NCI-H1436 treated with DMSO at 0.1 percent for 48 hours (cell line): ENCODE results near the gene WIPF2.

Source experiments
- DNase-seq: peaks from one replicate; lab custom pipeline; 2025; lab: John Stamatoyannopoulos, UW

Gene WIPF2

GRCh38 chr17:40326014-40326831, 107.1 kb downstream of the WIPF2 start:
- DNase-seq: no peak

- DNase-seq: no peak
Observed at GRCh38 chr17:40326832-40327199, 107.7 kb downstream of the WIPF2 start.

GRCh38 chr17:40327244-40327729, 108.2 kb downstream of the WIPF2 start:
- no peak for DNase-seq

DNA sequence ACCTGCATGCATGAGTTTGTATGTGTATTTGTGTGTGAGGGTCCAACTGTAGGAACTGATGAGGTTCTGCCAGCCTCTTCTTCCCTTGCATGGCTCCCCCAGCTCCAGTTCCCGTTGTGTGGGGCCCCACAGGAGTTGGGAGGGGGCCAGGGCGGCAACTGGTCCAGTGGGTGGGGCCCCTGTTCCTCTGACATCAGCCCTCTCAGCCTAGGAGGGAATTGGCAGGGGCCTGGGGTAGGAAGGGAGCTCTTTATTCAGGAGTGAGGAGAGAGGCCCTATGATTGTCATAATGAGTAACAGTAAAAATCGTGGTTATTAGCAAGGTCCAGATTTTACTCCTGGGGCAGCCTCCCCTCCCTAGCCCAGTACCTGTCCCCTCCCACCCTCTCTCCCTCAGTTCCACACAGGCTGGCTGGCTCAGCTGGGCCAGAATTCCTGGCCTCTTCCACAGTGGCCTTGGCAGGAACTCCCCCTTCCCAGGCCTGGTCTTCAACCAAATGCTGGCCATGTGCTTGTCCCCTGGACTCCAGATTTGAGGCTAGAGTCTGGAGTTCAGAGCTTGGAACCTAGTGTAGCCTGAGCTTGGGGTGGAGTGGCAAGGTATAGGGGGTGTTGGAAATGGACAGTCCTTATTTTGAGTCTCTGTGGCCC, 108.8 kb downstream of the WIPF2 start:
- no peak for DNase-seq

- no peak for DNase-seq
Observed at GRCh38 chr17:40328386-40328766, 109.3 kb downstream of the WIPF2 start.

DNA sequence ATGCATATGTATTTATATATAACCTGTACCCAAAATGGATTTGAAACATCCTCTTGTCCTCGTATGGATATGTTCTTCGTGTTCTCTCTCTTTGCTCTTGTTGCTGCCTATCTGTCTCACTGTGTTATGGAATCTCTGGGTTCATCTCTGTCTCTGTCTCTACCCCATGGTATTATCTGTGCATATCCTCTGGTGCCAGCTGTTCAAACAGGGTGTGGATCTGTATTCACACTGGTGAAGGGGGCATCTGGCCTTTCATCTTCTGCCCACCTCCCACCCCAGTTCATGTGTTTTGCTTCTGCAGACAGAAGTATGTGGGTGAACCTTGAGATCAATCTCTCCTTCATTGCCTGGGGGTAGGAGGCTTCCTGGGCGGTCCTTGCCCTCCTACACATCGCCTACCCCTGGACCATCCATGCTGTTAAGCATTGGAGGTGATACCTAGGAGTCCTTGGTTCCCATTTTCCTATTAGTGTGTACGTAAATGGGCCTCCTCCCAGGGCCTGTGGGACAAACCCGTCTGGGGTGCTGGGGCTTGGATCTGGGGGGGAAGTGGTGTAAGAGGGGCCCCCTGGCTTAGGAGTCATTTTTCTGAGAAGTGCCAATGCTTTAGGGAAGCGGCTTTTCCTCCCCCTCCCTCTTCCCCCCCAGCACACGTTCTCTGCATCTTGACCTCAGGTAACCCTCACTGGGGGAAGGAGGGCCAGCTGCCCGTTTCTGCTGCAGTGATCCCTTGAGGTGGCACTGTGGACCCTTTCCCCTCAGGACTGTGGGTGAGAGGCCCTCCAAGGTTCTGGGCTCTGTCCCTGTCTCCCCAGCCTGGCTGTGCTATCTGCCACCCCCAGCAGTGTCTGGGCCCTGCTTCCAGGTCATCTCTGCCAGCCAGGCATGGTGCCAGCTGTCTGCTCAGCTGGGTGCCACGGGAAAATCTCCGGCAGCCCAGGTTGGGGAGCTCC, 111.0 kb downstream of the WIPF2 start:
- no peak for DNase-seq

DNA sequence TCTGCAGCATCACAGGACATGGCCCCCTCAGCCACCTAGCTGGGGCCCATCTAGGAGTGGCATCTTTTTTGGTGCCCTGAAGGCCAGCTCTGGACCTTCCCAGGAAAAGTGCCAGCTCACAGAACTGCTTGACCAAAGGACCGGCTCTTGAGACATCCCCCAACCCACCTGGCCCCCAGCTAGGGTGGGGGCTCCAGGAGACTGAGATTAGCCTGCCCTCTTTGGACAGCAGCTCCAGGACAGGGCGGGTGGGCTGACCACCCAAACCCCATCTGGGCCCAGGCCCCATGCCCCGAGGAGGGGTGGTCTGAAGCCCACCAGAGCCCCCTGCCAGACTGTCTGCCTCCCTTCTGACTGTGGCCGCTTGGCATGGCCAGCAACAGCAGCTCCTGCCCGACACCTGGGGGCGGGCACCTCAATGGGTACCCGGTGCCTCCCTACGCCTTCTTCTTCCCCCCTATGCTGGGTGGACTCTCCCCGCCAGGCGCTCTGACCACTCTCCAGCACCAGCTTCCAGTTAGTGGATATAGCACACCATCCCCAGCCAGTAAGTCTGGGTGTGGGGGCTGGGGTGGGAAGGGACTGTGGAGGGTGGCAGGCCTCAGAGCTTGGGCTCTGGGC, 111.9 kb downstream of the WIPF2 start:
- no peak for DNase-seq

- no peak for DNase-seq
Observed at GRCh38 chr17:40331743-40332641, 112.9 kb downstream of the WIPF2 start.
